GM19240 (cell line): ENCODE measurements around the gene NT5C1B.
A peak's percentile ranks its signal among the peaks of the same experiment; 100 is the strongest.

Experiments used
- DNase-seq: peaks from one replicate; pipeline ENCODE4 v3.0.0; 2011; ENCODE audit warnings: low spot score; ENCODE audit not compliant: insufficient read length

The NT5C1B gene

DNA sequence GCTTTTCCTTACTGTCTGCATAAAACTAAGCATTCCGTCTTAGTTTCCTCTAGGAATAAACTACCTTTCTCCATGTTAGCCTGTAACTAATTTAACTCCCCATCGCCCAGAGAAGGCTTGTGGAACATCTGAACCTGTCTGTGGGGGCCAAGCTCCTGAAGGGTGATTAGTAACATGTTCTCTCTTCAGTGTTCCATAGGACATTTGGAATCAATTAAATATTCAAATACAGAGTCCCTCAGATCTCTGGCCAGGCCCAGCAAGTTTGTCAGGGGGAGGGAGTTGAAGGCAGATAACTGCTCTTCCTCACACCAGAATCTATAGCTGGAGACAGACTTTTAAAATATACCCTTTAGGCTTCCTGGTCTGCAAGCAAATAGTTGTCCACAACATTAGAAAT, 37.7 kb downstream of the NT5C1B start:
- no peak for DNase-seq

DNA sequence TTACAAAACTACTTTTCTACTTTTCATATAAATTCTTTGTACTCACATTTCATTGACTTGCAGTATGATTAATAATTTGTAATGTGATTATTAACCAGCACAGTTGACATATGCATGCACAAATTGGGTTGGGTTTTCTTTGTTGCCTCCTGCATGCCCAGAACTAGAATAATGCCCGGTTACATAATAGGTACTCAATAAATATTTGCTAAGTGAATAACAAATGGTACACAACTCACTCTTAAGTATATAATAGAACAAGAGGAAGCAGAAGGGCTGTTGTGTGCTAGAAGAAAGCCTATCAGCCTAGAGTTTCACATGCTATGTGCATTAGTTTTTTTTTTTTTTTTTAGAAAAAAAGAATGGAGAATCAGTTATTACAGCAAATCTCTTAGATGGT, 38.2 kb downstream of the NT5C1B start:
- DNase-seq = no peak

DNA sequence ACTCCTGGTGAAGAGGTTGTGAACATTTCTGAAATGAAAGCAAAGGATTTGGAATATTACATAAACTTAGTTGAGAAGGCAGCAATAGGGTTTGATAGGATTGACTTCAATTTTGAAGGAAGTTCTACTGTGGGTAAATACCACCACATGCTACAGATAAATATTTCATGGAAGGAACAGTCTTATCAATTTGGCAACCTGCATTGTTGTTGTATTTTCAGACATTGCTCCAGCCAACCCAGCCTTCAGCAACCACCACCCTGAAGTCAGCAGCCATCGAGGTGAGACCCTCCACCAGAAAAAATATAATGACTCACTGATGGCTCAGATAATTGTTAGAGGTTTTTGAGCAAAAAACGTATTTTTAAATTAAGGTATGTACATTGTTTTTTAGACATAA, 38.9 kb downstream of the NT5C1B start:
- no peak for DNase-seq

DNA sequence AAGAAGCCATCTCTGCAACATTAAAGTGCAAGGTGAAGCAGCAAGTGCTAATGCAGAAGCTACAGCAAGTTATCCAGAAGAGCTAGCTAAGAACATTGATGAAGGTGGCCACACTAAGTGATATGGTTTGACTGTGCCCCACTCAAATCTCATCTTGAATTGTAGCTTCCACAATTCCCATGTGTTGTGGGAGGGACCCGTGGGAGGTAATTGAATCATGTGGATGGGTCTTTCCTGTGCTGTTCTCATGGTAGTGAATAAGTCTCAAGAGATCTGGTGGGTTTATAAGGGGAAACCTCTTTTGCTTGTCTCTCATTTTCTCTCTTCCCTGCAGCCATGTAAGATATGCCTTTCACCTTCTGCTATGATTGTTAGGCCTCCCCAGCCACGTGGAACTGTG, 40.3 kb downstream of the NT5C1B start:
- DNase-seq = no peak

DNA sequence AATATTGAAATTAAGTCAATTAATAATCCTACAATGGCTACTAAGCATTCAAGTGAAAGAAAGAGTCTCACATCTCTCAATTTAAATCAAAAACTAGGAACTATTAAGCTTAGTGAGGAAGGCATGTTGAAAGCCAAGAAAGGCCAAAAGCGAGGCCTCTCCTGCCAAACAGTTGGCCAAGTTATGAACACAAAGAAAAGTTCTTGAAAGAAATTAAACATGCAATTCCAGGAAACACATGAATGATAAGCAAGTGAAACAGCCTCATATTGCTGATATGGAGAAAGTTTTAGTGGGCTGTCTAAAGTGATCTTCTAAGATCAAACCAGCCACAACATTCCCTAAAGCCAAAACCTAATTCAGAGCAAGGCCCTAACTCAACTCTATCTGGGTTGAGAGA, 40.7 kb downstream of the NT5C1B start:
- DNase-seq = no peak

DNA sequence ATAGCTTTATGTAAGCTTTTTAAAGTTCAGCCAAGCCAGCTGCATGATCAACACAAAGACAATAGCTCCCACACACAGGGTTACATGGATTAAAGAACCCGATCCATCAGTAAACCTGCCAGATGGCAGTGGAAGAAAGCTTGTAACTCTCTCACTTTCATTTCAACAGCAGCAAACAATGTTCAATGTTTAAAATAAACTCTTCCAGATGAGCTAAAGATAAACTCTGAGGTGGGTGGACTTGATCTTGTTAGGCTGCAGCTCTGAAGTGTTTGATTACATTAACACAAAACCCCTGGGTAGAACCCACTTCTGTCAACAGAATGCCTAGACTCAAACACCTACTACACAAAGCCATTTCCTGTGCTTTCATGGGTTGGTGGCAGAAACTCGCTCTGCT, 42.8 kb downstream of the NT5C1B start:
- DNase-seq = no peak

DNA sequence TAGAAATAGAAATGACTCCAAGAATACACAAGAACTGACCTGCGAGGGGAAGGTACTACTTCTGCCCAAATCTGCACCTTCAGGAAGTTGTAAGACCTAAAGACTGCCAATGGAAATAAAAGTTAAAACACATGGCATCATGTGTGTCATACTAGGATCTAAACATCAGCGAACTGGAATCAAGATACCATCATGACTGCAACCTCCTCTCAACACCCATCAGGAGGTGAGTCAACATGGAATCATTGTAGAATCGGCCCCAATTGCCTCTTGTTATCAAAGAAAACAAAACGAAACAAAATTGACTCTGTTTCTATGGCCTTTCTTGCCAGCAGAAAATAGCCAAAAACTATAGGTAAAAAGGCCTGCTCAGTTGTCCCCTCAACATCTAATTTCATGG, 44.0 kb downstream of the NT5C1B start:
- DNase-seq = no peak

DNA sequence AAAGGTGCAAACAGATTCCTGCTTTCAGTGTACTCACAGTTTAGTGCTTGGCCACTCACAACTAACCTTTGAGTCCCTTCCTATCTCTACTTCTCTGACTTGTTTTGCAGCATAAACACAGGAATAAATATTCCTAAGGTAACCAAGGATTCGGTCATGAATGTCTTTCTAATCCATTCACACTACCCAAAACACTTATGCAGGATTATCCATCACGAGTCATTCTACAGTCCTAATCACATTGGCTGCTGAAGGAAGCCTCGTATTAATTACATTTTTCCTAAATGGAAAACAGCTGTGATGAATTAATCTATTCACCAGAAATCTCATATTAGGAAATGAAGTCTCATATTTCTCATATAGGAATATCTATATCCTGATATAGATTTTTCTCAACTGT, 45.2 kb downstream of the NT5C1B start:
- DNase-seq = no peak

DNA sequence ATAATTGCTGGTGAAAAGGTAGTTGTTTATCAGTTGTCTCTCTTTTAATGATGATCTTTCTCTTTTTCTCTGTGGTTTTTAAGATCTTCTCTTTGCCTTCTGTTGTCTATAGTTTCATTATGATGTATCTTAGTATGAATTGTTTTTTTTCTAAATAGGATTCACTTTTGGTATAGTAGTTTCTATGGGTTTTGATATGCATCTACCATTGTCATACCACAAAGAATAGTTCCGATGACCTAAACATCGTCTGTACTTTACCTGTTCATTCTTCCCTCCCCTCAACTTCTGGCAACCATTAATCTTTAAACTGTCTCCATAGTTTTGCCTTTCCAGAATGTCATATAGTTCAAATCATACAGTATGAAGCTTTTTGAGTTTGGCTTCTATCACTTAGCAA, 48.5 kb downstream of the NT5C1B start:
- DNase-seq = no peak

DNA sequence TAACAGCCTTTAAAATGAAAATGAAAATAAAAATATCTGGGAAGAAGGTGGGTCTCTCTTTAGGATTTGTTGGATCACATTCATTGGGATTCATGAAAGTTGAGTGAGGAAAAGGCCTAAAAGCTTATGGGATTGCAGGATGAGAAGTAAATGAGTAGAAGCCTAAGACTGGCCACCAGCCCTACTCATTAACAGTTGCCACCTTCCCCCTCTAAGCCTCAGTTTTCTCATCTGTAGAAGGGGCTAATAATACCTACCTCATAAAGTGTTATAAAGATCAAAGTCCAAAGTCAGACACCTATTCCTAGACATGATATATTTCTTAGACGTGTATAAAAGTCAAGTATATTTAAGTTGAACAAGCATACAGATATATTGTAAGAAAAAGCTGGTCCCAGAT, 52.7 kb downstream of the NT5C1B start:
- DNase-seq = no peak

DNA sequence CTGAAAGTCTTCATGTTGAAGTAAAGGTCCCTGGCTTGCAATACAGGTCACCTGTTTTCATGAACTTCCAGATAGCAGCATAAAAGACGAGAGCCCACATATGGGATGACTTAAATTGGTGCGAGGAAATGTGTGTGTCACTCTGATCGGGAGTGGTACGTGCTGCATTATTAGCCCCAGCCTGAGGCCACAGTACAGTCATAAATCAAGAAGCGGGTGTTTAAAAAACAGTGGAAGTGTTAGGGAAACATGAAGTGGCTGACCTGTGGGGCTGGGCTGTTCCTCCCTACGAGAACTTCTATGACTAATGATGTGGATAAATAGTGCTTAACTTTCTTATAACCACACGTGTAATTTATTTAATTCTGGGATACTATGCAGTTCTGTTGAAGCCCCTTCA, 53.3 kb downstream of the NT5C1B start:
- DNase-seq = no peak

DNA sequence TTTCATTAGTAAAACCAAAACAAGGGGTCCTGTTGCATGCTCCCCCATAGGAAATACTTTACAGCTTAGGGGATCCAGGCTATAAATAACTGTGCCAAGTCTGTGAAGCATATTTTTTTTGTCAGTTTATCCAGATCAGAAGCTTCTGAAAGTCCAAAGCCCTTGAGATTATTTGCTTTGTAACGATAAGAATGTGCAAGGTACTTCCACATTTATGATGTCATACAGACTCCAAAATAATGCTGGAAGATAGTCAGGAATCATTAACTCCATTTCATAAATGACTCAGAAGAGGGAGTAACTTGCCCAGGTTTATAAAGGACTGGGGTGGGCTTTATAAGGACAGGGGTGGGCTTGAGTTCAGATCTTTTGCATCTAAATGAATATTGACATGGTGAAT, 58.2 kb downstream of the NT5C1B start:
- no peak for DNase-seq

DNA sequence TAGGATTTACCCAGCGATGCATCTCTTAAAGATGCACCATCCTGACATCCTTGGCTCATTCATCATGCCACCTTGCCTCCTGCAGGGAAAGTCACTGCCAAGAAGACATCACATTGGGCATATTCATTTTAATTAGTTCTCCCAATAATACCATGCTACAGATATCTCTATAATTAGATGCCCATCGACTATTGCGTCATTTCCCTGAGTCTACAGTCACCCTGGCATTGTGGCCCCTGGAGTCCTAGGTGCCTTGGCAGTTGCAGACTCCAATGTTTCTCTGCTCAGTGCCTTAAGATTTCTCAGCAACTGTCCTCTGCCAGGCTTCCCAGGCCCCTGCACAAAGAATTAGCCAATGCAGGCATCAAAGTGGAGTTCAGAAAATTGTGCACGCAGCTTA, 61.5 kb downstream of the NT5C1B start:
- DNase-seq = no peak

DNA sequence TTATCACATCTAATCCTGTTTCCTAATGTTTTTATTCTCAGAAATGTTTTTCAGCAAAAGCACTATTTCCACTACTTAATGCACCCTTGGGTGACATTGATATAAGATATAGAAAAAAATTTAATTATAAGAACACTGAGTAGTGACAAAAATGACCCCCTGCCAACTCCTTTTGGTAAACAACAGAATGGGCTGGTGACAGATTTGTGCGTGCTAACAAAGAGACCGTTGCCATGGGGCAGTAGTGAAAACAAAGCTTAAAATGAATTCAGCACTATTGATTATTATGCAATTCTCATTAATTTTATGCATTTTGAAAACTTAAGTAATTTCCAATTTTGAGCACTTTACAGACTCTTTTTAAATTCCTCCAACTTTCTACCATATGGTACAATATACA, 62.0 kb downstream of the NT5C1B start:
- DNase-seq = no peak

DNA sequence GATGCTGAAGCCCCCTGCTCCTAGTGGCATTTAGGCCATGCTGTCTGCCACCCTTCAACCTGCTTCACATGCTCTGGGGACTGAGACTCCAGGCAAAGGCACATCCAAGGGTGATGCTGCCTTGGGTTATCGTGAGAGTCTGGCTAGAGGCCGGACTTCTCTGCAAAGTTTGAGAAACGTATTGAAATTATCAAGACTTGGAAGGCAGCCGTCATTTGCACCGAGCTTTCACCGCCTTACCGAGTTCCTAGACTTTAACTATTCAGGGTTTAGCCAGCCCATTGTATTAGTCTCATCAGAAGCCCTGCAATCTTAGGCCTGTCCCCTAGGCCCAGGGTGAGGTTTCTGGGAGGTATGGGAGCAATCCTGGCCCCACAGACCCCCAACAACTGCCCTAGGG, 62.9 kb downstream of the NT5C1B start:
- DNase-seq = no peak

DNA sequence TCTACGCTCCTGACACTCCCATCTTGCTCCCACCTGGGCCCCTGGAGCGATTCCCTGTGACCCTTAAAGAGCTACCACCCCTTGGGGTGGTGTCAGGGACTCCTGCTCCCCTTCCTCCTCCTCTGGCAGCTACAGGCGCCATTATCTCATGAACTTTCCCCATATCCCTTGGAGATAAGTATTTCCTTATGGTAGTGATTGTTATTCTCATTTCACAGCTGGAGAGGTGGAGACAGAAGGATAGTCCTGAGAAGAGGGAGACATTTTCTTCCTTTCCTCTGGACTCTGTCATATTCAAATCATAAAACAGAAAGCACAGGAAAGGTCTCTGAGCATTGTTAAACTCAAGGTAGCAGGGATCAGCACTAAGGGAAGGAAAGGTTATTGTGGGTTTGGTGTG, 63.5 kb downstream of the NT5C1B start:
- DNase-seq = no peak

DNA sequence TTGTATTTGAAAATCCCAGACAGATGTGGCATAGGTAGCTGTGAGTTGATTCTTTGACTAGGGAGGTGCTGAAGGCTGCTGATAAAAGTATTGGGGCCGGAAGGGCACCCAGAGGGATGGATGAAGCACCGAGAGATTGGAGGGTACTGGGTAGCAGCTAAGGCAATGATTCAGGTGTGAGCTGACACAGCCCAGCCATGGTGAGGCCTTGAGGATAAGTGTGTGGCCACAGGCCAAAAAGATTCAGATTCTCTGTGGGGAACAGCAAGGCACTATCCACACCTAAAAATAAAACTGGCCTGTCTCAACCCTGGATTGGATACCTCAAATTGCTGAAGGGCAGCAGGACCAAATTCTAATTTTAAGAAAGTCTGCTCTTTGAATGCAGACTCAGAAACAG, 64.1 kb downstream of the NT5C1B start:
- no peak for DNase-seq

DNA sequence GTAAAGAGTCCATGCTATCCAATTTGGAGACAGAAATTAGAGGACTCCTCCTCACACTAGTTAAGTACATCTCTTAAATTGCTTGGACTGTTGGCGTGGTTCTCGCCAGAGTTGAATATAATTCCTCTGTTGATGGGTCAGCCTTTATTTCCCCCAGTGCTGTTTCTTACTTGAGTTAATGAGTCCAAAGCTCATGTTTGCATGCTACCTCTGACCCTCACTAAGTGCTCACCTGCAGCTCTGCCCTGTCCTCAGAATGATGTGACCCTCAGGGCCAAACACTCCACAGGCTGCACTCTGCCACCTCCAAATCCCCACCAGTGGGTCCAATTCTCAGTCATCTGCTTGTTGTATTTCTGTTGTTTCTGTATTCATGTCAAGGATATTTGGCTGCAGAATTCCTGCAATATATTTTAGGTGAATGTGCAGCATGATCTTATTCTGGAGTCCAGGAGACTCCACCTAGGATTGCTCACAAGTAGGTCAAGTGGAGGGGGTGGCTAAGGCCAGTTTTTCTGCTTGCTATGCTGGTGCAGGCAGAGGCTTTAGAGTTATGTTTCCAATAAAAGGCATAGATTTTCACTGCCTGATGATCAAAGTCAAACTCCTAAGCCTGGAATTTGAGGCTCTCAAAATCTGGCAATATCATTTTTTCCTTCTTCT, 66.8 kb downstream of the NT5C1B start:
- no peak for DNase-seq

DNA sequence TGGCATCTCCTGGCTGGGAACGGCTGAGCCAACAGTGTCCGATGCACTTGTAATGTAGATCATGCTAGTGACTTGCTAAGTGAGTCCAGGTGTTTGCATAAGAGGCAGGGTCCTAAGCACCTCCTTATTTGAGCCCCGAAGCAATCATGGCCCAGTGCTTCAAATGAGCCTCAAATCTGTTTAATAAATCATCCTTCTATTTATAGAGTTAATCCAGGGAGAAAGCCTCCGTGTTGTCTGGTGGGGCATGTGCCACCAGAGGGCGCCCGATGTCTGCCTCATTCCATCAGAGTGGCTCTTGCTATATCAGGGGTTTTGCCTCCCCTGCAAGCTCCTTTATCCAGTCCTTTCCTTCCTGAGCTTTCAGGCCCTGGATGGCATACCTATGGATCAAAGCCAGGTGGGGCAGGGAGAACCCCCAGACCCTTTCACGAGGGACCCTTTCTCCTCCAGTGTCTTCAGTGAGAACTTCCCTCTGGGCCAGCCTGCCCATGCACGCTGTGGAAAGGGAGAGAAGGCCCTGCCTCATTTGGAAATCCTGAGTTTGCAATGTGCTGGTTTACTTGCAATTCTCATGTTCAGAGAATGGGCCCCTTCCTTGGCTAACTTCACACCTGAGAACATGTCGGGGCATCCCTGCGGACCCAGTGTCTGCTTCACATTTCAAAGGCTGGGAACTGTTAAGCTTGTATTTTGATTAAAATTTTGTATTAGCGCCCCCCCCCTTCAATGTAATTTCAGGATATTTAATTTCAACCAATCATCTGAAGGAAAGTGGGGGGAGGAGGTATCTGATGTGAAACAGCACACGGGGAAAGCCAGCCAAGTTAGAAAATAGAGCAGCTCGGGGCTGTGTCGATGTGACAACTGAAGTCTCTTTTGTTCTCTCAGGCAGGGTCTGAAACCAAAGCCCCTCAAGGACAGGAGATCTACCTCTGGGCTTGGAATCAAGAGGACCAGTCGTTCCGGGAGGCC, 68.6 kb downstream of the NT5C1B start:
- peak; percentile 18 for DNase-seq

DNA sequence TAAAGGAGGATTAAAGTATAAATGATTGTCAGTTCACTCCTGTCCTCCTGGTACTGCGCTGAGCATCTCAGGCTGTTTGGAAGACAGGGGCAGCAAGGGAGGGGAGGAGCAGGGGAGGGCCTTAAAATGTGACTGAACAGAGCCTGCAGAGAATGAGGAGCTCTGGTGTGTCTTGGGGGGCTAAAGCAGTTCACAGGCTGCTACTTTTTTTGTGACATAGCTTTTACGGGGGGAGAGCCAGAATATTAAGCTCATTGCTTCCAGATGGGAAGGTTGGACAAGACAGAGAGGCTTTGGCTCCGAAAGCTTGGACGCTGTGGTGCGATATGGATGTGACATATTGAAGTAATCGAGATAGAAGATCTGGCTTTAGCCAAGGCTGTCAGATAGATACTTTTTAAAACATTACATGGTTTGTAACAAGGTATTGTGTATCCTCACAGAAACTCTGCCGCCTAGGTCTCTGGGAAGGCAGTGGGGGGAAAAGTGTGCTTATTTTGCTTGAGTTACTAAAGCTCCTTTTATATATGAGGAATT, 69.4 kb downstream of the NT5C1B start:
- no peak for DNase-seq

DNA sequence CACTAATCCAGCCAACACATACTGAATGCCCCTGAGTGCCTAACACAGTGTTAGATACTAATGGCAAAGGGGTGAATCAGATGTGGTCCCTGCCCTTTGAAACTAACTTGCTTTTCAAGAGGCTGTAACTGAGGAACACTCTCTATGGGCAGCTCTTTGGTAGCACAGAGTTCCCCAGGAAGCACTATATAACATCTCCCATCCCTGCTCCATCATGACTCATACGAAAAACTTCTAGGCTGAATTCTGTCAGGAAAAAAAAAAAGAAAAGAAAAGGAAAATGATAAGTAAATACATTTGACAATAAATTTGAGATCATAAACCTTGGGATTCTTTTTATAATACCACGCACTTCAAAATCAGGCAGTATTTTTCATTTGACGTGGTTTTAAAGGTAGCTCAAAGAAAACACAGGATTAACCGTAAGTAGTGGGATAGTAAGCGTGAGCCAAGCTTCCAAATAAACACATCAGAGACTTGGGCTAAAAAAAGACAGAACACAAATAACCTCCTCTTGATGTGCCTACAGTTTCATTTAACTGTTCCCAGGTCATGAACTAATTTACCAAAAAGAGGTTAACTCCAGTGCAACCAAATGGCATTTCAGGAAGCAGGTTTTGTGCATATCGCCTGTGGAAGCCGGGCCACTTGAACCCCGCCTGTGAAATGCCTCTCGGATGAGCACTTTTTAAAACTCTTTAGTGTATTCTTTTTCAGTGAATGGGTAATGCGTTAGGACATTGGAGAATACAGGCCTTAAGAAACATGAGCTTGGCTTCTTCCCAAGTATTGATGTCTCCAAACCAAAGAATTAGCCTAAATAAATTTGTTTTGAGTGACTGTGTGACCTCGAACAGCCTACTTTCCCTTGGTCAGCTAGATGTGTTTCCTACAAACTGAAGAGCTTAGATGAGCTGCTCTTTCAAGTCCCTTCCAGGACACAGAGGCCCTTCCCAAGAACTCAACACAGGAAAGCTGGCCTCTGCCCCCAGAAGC, 71.0 kb downstream of the NT5C1B start:
- no peak for DNase-seq
